HFFc6 (cell line): Measurements from ENCODE around the gene HNRNPA2B1. TPM values are rescaled to one million over a fixed set of nuclear protein-coding genes. Genes with fewer than 3 reads are reported as not detected.

Experiments
- DNase-seq: peaks from one replicate; pipeline ENCODE4 v3.0.0-alpha.2; 2018
- H3K27ac Mint-ChIP-seq: 2 replicates; pipeline ENCODE4 v1.8.0; 2020; ENCODE audit warnings: mild to moderate bottlenecking, mixed read lengths
- H3K27me3 Mint-ChIP-seq: 2 replicates; pipeline ENCODE4 v1.8.0; 2021; ENCODE audit warnings: mild to moderate bottlenecking, moderate library complexity, mixed read lengths; ENCODE audit not compliant: insufficient read depth
- H3K36me3 Mint-ChIP-seq: 2 replicates; pipeline ENCODE4 v1.8.0; 2021; ENCODE audit warnings: low read depth, mixed read lengths
- H3K4me1 Mint-ChIP-seq: 2 replicates; pipeline ENCODE4 v1.8.0; 2020; ENCODE audit warnings: low read depth, mixed read lengths
- H3K4me3 Mint-ChIP-seq: 2 replicates; pipeline ENCODE4 v1.8.0; 2020; ENCODE audit warnings: mild to moderate bottlenecking, moderate library complexity, mixed read lengths
- H3K9me3 Mint-ChIP-seq: 2 replicates; pipeline ENCODE4 v1.8.0; 2020; ENCODE audit warnings: mild to moderate bottlenecking, mixed read lengths
- CTCF ChIP-seq: fragments of 200-600 bp; sonication (generic); IDR thresholded peaks from 2 replicates; pipeline ENCODE4 v1.5.0; 2021; ENCODE audit warnings: antibody characterized with exemption, mild to moderate bottlenecking
- long read RNA-seq: library from polyadenylated mRNA; unstranded; transcript quantifications from one replicate; pipeline ENCODE4 v2.0.0, GENCODE V29; 2019
- total RNA-seq, 6 experiments: library from RNA; stranded (reverse); fragmentation: NEBNext Ultra II Directional; extraction: Animal tissue kit (Norgen Biotek cat#: 25700); gene quantifications; 2 replicates in 1 of 6; 3 replicates in 5 of 6; pipeline ENCODE4 v1.2.3, GENCODE V29; 2021

HNRNPA2B1 gene
- total RNA-seq: 100 to 1,000 TPM; 403 to 643 (median 565) TPM
- long read RNA-seq, transcript HNRNPA2B1-201 (12 exons, 3,664 nt): minor isoform, 33 of 297 reads
- long read RNA-seq, transcript HNRNPA2B1-202 (11 exons, 1,711 nt): major isoform, 144 of 297 reads
- long read RNA-seq, partial matches to known transcripts: 86 of 297 reads
- long read RNA-seq, other reads (novel, unspliced or antisense): 29 of 297 reads

DNA sequence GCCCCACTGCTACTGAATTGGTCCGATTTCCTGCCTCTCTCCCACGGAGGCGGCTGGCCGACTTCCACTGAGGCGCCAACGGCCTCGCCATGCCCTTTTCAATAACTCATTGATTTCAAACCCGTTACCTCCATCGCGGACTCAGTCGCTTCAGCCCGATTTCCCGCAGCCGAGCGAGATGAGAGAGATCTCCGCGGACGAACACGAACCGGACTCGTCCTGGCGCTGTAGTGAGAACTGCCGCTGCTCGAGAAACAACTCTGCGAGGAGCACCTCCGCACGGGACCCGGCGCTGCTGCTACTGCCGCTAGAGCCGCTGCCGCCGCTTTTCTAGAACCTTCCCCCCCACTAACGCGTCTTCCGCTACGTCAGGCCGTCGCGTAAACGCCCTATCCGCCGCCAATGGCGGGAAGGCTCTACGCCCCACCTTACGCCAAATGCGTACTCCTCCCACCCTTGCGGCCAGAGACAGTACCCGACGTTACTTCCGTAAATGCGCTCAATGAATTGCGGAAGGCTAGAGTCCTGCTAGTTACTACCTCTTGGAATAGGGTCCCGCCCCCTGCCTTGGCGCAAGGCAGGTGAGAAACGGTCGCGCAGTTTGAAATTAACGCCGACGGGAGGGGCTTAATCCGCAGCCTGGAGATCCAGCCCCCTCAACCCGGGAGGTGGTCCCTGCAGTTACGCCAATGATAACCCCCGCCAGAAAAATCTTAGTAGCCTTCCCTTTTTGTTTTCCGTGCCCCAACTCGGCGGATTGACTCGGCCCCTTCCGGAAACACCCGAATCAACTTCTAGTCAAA, at the start of gene HNRNPA2B1:
Gene HNRNPA2B1, minus strand, starts transcription at position 303 of the 803 bp plus-strand sequence. Its CDS starts 169 bp downstream, at position 134.
- H3K4me1 Mint-ChIP-seq: peaks cover 49% of the 10 kb centered on the region
- peaks cover 11% of the 10 kb centered on the region for H3K9me3 Mint-ChIP-seq
- H3K27ac Mint-ChIP-seq: peak within 1 kb of the TSS; percentile 100
- peak within 1 kb of the TSS; percentile 100 for H3K4me3 Mint-ChIP-seq
- DNase-seq: peak; percentile 92
- 0 out of 2 replicates have a peak, but pooled peaks have one; percentile 3 for TF ChIP-seq CTCF
- peaks cover 76% of the 10 kb centered on the region for H3K36me3 Mint-ChIP-seq
- peaks cover 22% of the 10 kb centered on the region for H3K27me3 Mint-ChIP-seq

DNA sequence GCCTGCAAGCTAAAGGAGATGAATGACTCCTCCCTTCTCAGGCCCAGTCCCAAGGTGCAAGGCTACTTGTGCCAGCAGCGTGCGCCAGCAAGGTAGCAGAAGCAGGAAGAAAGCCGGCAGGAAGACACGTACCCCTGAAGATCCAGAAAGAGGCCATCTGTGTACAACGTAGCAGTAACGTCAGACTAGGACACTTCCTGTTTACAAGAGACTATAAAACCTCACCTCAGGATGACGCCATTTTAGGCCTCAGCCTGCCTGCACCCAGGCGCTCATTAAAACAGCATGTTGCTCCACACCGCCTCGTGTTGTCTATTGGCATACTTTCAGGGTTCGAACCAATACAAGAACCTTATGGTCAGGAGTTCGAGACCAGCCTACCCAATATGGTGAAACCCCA, 49.7 kb upstream of the HNRNPA2B1 start:
- DNase-seq: no peak
- no peaks in the 10 kb centered on the region for H3K4me1 Mint-ChIP-seq
- H3K27me3 Mint-ChIP-seq: 0 out of 2 replicates have a peak, but pooled peaks cover 3% of the 10 kb centered on the region
- H3K36me3 Mint-ChIP-seq: no peaks in the 10 kb centered on the region
- no peak overlapping the region for H3K27ac Mint-ChIP-seq
- no peak overlapping the region for H3K4me3 Mint-ChIP-seq
- H3K9me3 Mint-ChIP-seq: no peaks in the 10 kb centered on the region
- TF ChIP-seq CTCF: no peak

GRCh38 chr7:26245150-26245549, 44.6 kb upstream of the HNRNPA2B1 start:
- H3K9me3 Mint-ChIP-seq: no peaks in the 10 kb centered on the region
- no peak overlapping the region for H3K4me3 Mint-ChIP-seq
- H3K4me1 Mint-ChIP-seq: no peaks in the 10 kb centered on the region
- H3K27me3 Mint-ChIP-seq: no peaks in the 10 kb centered on the region; the same call in 1 of the 2 replicates
- DNase-seq: no peak
- no peaks in the 10 kb centered on the region for H3K36me3 Mint-ChIP-seq
- H3K27ac Mint-ChIP-seq: no peak overlapping the region
- TF ChIP-seq CTCF: no peak

DNA sequence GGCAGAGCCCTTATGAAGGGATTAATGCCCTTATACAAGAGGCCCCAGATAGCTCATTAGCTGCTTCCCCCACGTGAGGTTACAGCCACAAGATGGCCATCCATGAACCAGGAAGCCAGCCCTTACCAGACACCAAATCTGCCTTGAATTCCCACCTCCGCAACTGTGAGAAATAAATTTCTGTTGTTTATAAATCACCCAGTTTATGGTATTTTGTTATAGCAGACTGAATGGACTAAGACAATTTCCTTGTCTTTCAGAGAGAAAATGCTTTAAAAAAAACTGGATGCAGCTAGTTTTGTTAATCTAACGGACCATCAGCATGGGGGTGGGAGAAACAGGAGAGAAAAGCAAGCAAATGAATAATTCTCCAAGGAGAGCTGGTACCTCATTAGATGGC, 37.5 kb upstream of the HNRNPA2B1 start:
- Mint-ChIP-seq H3K4me3 (no peak overlapping the region), H3K27me3 (peaks cover 5% of the 10 kb centered on the region), H3K27ac (no peak overlapping the region), H3K36me3 (no peaks in the 10 kb centered on the region), H3K4me1 (no peaks in the 10 kb centered on the region), H3K9me3 (no peaks in the 10 kb centered on the region)
- TF ChIP-seq CTCF: no peak
- no peak for DNase-seq

DNA sequence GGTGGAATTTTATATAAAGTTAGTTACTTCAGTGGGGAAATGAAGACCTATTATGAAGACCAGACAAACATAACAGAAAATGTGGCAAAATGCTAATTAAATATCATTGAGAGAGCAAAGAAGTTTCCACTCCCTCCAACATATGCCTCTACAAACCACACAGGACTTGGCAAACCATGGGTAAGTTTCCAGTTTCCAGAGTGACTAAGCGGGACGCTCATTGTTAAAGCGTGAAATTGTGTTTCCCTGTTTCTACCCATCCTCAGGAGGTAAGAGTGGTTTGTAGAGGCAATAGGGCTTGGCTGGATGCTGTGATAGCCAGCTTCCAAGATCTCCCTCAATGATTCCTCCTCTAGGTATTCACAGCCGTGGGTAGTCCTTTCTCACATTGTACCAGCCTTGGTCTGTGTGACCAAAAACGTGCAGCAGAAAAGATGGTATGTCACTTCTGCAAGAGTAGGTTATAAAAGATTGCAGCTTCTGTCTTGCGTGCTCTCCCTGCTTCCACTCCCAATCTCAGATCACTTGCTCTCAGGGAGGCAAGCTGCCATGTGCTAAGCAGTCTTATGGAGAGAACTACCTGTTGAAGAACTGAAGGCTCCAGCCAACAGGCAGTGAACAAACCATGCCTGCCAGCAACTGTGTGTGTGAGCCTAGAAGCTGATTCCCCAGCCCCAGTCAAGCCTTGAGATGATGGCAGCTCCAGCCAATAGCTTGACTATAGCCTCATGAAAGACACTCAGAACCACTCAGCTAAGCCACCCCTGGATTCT, 36.7 kb upstream of the HNRNPA2B1 start:
- H3K4me3 Mint-ChIP-seq: no peak overlapping the region
- no peaks in the 10 kb centered on the region for H3K9me3 Mint-ChIP-seq
- H3K27me3 Mint-ChIP-seq: peaks cover 5% of the 10 kb centered on the region
- DNase-seq: no peak
- H3K27ac Mint-ChIP-seq: no peak overlapping the region
- TF ChIP-seq CTCF: no peak
- H3K36me3 Mint-ChIP-seq: no peaks in the 10 kb centered on the region
- H3K4me1 Mint-ChIP-seq: no peaks in the 10 kb centered on the region
